Muscle of leg (tissue), 11 donors: Measurements from ENCODE around the gene ZCCHC3. TPM values are rescaled to one million over a fixed set of nuclear protein-coding genes. Genes with fewer than 3 reads are reported as not detected.

Experiments used
- DNase-seq: peaks from one replicate; pipeline ENCODE4 v3.0.0; 2013
- H3K27ac ChIP-seq: one replicate; pipeline ENCODE4 v1.5.1; 2013; ENCODE audit warnings: mild to moderate bottlenecking, low read length, control low read depth
- H3K27me3 ChIP-seq: one replicate; pipeline ENCODE4 v1.6.1; 2013; ENCODE audit warnings: low read length; ENCODE audit not compliant: control insufficient read depth, insufficient read depth
- H3K36me3 ChIP-seq: one replicate; pipeline ENCODE4 v1.6.1; 2013; ENCODE audit warnings: low read length; ENCODE audit not compliant: control insufficient read depth, insufficient read depth
- H3K4me1 ChIP-seq: one replicate; pipeline ENCODE4 v1.6.1; 2013; ENCODE audit warnings: low read length; ENCODE audit not compliant: control insufficient read depth, insufficient read depth
- H3K4me3 ChIP-seq: one replicate; pipeline ENCODE4 v1.5.1; 2013; ENCODE audit warnings: low read length, control low read depth
- H3K9me3 ChIP-seq: replicated peaks from 2 replicates; pipeline ENCODE4 v1.6.1; 2013; ENCODE audit warnings: low read depth, low read length; ENCODE audit not compliant: control insufficient read depth
- WGBS: methylation state at CpG from one replicate; pipeline ENCODE4 v1.1.5; 2013; ENCODE audit warnings: missing lambda C conversion rate; ENCODE audit not compliant: insufficient coverage; 5-methylcytosine and 5-hydroxymethylcytosine counted together
- polyA plus RNA-seq, 8 donors: library from polyadenylated mRNA; unstranded; fragments of 120-200 nt; gene quantifications; one replicate each; pipeline versions ENCODE4 v1.2.1 to v1.2.3, GENCODE V29; 2013; ENCODE audit warnings: inconsistent platforms in 1 of 8, low replicate concordance in 1 of 8; ENCODE audit not compliant: insufficient read length in 8 of 8, insufficient read depth in 1 of 8
- total RNA-seq: library from RNA; stranded (reverse); fragments of 120-200 nt; gene quantifications from one replicate; pipeline ENCODE4 v1.2.4, GENCODE V29; 2013

The ZCCHC3 gene
- total and polyA plus RNA-seq, 9 donors = 22.4 to 41.4 (median 36.0) TPM

DNA sequence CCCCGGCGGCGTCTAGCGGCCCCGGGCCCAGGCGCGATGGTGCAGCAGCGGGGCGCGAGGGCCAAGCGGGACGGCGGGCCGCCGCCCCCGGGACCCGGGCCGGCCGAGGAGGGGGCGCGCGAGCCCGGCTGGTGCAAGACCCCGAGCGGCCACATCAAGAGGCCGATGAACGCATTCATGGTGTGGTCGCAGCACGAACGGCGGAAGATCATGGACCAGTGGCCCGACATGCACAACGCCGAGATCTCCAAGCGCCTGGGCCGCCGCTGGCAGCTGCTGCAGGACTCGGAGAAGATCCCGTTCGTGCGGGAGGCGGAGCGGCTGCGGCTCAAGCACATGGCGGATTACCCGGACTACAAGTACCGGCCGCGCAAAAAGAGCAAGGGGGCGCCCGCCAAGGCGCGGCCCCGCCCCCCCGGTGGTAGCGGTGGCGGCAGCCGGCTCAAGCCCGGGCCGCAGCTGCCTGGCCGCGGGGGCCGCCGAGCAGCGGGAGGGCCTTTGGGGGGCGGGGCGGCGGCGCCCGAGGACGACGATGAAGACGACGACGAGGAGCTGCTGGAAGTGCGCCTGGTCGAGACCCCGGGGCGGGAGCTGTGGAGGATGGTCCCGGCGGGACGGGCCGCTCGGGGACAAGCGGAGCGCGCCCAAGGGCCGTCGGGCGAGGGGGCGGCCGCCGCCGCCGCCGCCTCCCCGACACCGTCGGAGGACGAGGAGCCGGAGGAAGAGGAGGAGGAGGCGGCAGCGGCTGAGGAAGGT is 28.7 kb downstream of the ZCCHC3 start:
- Histone ChIP-seq H3K4me1 (peaks cover 42% of the 10 kb centered on the region), H3K9me3 (no peaks in the 10 kb centered on the region), H3K27me3 (no peaks in the 10 kb centered on the region), H3K36me3 (peaks cover 16% of the 10 kb centered on the region), H3K27ac (peak overlapping the region; percentile 94), H3K4me3 (peak overlapping the region; percentile 74)
- peak; percentile 88 for DNase-seq
- under 1% methylated on average over 103 of the region's 103 CpGs for WGBS

- Histone ChIP-seq H3K4me3 (peak overlapping the region; percentile 74), H3K36me3 (peaks cover 16% of the 10 kb centered on the region), H3K9me3 (no peaks in the 10 kb centered on the region), H3K4me1 (peaks cover 42% of the 10 kb centered on the region), H3K27me3 (no peaks in the 10 kb centered on the region), H3K27ac (peak overlapping the region; percentile 94)
- WGBS = under 1% methylated on average over 28 of the region's 38 CpGs
- DNase-seq = peak; percentile 57
Observed at GRCh38 chr20:326645-327185, 29.3 kb downstream of the ZCCHC3 start.

GRCh38 chr20:327186-328026 is 30.0 kb downstream of the ZCCHC3 start:
- peaks cover 16% of the 10 kb centered on the region for H3K36me3 ChIP-seq
- 1% methylated on average over 25 of the region's 47 CpGs for WGBS
- H3K4me1 ChIP-seq = peaks cover 42% of the 10 kb centered on the region
- DNase-seq = peak; percentile 97
- peak overlapping the region; percentile 74 for H3K4me3 ChIP-seq
- H3K27ac ChIP-seq = peak overlapping the region; percentile 88
- H3K9me3 ChIP-seq = no peaks in the 10 kb centered on the region
- H3K27me3 ChIP-seq = no peaks in the 10 kb centered on the region

GRCh38 chr20:328027-328974 is 30.9 kb downstream of the ZCCHC3 start:
- H3K27me3 ChIP-seq = no peaks in the 10 kb centered on the region
- peaks cover 42% of the 10 kb centered on the region for H3K4me1 ChIP-seq
- 27% methylated on average over 14 of the region's 31 CpGs for WGBS
- peak overlapping the region; percentile 74 for H3K4me3 ChIP-seq
- peaks cover 16% of the 10 kb centered on the region for H3K36me3 ChIP-seq
- peak overlapping the region; percentile 88 for H3K27ac ChIP-seq
- no peaks in the 10 kb centered on the region for H3K9me3 ChIP-seq
- DNase-seq = peak; percentile 78

- Histone ChIP-seq H3K27me3 (no peaks in the 10 kb centered on the region), H3K4me1 (peaks cover 38% of the 10 kb centered on the region), H3K4me3 (no peak overlapping the region), H3K9me3 (no peaks in the 10 kb centered on the region), H3K36me3 (peaks cover 16% of the 10 kb centered on the region), H3K27ac (no peak overlapping the region)
- DNase-seq = no peak
- WGBS = 52% methylated on average over 2 of the region's 7 CpGs
Observed at GRCh38 chr20:328975-329695, 31.8 kb downstream of the ZCCHC3 start.

DNA sequence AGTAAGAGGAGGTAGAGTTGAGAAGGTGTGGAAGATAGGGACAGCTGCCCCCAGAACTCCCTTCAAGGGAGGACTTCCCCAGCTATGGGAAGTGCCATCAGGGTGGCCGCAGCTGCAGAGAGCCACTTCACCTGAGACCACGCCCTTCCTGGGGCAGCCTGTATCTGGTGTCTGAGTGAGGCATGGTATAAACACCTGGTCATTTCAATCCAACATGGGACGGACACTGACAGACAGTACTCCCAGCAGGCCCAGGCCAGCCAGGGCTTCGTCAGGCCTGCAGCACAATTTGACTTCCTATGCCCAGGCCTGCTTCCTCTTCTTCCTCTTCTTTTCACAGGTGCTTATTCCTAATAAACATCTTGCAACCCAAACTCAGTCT is 32.5 kb downstream of the ZCCHC3 start:
- Histone ChIP-seq H3K4me3 (no peak overlapping the region), H3K4me1 (peaks cover 41% of the 10 kb centered on the region), H3K27me3 (no peaks in the 10 kb centered on the region), H3K36me3 (peaks cover 16% of the 10 kb centered on the region), H3K27ac (peak overlapping the region; percentile 26), H3K9me3 (no peaks in the 10 kb centered on the region)
- 72% methylated on average over 4 of the region's 4 CpGs for WGBS
- DNase-seq = no peak

DNA sequence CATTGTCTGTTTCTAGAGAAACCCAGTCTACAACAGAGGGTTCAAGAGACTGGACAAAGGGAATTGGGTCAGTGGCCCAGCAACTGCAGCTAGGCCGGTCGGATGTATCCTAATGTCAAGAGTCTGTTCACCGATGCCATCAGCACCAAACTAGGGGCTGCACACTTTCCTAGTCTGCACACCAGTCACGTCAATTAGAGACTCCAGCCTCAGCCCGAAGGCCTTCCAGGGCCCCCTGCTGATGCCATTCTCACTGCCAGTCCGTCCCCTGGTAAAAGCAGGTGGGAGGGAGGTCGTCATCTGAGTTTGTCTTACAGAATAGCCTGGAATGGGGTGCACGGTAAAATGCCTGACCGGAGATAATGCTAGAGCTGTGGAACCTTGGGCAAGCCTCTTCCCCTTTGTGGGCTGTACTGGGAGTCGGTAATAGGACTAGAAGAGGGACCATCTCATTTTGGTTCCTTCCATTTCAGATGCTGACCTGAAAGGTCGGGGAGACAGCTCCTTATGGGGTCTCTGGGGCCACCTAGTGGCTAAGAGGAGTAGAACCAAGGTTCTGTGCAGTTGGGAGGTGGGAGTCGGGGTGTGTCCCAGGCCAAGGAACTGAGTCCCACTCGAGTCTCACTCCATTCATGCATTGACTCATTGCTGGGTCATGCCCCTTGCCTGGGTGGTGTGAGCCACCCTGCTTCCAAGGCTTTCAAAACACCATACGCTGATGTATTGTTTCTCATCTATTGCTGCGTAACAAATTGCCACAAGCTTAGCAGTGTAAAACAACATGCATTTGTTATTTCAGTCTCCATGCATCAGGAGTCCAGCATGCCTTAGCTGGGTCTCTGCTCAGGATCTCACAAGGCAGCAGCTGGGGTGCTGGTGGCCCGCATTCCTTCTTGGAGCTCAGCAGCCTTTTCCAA is 33.1 kb downstream of the ZCCHC3 start:
- Histone ChIP-seq H3K36me3 (peaks cover 16% of the 10 kb centered on the region), H3K9me3 (no peaks in the 10 kb centered on the region), H3K4me1 (peaks cover 39% of the 10 kb centered on the region), H3K27ac (peak overlapping the region; percentile 26), H3K4me3 (no peak overlapping the region), H3K27me3 (no peaks in the 10 kb centered on the region)
- 48% methylated on average over 13 of the region's 16 CpGs for WGBS
- DNase-seq = peak; percentile 86

DNA sequence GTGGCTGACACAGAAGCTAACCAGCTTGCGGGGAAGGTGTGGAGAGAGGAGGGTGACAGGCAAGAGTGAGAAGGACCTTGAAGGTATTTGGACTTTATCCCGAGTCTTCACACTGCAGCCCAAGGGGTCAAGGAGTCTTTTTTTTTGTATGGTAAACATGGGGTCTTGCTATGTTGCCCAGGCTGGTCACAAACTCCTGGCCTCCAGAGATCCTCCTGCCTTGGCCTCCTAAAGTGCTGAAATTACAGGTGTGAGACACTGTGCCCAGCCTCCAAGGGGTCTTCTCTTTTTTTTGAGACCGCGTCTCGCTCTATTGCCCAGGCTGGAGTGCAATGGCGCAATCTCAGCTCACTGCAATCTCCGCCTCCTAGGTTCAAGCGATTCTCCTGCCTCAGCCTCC is 37.2 kb downstream of the ZCCHC3 start:
- DNase-seq = no peak
- no peaks in the 10 kb centered on the region for H3K27me3 ChIP-seq
- 100% methylated on average over 1 of the region's 8 CpGs for WGBS
- H3K4me3 ChIP-seq = no peak overlapping the region
- H3K9me3 ChIP-seq = no peaks in the 10 kb centered on the region
- H3K36me3 ChIP-seq = peaks cover 4% of the 10 kb centered on the region
- H3K4me1 ChIP-seq = peaks cover 19% of the 10 kb centered on the region
- peak overlapping the region; percentile 47 for H3K27ac ChIP-seq
